Measurements from ENCODE around the gene OLFM4.

OLFM4 gene

DNA sequence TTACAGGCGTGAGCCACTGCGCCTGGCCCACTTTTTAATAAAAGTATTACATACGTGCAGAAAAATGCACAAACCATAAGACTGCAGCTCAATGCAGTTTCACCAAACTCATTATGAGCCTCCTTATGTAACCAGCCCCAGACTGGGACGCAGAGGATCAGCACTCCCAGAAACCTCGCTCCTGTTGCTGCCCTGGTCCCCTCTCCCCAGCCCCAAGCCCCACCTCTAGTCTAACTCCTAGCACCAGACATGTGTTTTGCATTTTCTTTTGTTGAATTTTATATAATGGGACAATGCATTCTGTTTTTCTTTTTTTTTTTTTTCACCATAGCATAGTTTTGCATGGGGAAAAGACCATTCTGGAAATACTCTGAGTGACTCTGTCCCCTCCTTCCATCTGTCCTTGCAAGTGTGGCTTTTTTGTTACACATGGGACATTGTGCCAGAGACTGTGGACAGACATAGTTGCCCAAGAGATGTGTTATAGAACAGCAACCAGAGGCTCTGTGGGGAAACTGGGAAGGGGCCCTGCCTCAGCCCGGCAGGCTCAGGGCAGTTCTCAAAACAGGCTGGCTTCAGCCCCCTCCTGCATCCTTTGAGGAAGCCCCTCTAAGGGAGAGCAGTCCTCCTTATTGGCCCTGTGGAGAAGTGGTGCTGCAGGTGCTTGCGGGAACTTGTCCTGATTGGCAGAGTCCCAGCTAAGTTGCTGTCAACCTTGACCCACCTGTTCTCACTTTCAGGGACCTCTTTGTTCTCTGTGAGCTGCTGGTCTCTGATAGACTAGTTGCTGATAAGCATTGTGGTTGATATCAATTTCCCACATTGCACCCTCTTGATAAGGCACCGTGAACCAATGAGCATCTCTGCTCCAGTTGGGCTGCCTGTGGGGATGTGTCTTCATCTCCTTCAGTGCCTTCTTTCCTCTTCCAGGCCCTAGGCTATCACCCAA, 13.8 kb upstream of the OLFM4 start:
- DNase-seq: no peak

GRCh38 chr13:53015971-53016370, 12.6 kb upstream of the OLFM4 start:
- DNase-seq: no peak

GRCh38 chr13:53017433-53017970, 11.1 kb upstream of the OLFM4 start:
- DNase-seq: no peak

GRCh38 chr13:53018690-53019647, 9.6 kb upstream of the OLFM4 start:
- DNase-seq: no peak

DNA sequence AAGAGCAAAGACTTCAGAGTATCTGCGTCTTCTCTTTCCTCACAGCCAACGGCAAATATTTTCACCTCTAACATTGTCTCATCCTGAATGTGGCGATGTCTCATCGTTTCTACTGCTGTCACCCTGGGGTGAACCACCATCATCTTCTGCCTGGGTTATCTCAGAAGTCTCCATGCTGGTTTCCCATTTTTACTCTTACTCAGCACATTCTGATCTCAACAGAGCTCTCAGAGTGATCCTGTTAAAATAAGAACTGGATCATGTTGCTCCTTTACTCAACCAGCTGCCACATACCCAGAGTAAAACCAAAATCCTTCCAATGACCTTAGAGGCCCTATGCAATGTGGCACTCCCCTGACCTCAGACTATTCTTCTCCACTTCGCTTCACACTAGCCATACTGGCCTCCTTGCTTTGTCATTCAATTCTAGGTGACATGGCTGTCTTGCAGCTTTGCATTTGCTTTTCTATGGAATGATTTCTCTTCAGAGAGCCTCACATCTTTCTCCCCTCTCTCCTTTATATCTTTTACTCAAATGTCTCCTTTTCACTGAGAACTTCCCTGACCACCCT, 7.8 kb upstream of the OLFM4 start:
- DNase-seq: no peak

- no peak for DNase-seq
Measured at GRCh38 chr13:53023246-53023645, 5.4 kb upstream of the OLFM4 start.

DNA sequence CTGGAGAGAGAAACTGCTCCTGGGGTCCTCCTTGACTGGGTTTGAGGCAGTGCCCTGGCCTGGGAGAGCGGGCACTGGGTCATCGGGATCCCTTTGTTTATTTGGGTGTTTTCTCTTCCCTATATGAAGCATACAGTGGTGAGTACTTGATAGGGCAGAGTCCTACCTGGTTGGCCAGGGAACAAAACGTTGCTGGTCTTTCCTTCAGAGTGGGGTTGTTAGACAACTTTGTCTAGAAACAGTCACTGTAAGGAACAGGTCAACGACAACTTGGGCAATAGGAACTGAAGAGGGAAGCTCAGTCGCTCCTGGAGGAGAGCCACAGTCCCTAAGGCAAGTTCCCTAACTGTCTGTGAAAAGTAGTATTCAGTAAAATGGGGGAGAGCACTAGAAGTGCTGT, 550 bp upstream of the OLFM4 start:
- no peak for DNase-seq

GRCh38 chr13:53032849-53033248, 4.2 kb downstream of the OLFM4 start:
- DNase-seq: no peak

GRCh38 chr13:53038993-53039392, 10.4 kb downstream of the OLFM4 start:
- no peak for DNase-seq

GRCh38 chr13:53041968-53042516, 13.4 kb downstream of the OLFM4 start:
- DNase-seq: no peak

DNA sequence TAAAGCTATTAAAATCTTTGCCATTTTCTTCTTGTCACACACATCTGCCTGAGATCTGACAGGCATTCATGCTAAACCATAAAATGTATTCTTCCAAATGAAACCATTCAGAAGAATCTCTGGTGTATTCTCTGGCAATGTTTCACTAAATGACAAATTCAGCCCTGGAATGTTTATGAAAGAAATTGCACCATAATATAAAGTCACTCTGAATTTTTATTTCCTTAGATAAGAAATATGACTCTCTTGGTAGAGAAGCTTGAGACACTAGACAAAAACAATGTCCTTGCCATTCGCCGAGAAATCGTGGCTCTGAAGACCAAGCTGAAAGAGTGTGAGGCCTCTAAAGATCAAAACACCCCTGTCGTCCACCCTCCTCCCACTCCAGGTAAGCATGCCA, 14.3 kb downstream of the OLFM4 start:
- DNase-seq: no peak

GRCh38 chr13:53043398-53043797, 14.8 kb downstream of the OLFM4 start:
- no peak for DNase-seq

DNA sequence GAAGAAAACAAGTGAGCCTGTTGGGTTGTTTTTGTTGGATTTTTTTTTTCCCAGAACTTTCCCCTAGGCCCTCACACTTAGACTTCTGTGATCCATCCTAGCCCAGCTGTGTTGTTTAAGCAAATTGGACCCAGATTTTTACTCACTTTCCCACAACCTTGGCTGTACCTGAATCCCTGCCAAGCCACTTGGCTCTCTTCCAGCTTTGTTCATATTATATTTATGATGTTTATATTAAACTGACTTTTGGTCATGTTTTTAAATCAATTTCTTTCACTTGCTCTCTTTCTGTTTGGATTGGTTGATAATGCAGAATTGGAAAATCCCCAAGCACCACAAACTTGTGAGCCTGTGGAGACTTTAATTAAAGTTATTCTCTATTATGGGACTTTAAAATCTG, 16.6 kb downstream of the OLFM4 start:
- DNase-seq: no peak

DNA sequence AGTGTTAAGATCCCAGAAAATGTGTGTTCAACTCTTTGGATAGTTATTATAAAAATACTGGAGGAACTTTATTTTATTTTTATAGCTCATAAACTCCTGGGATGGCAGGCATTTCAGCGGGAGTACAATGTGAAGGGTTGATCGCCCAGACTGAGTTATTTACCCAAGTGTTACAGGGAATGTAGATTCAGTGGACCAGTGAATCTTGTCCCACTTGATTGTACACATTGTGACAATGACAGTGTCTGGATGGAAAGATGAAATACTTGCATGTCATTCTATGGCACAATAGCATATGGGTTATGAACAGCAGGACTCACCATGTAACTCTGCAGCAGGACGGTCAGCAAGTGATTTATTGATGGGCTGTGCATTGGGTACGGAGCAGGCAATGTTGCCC, 20.3 kb downstream of the OLFM4 start:
- no peak for DNase-seq

- DNase-seq: no peak
Measured at GRCh38 chr13:53050151-53050550, 21.5 kb downstream of the OLFM4 start.

GRCh38 chr13:53052675-53053074, 24.1 kb downstream of the OLFM4 start:
- no peak for DNase-seq

GRCh38 chr13:53054569-53054968, 26.0 kb downstream of the OLFM4 start:
- DNase-seq: no peak

- no peak for DNase-seq
Measured at GRCh38 chr13:53058065-53058679, 29.6 kb downstream of the OLFM4 start.

DNA sequence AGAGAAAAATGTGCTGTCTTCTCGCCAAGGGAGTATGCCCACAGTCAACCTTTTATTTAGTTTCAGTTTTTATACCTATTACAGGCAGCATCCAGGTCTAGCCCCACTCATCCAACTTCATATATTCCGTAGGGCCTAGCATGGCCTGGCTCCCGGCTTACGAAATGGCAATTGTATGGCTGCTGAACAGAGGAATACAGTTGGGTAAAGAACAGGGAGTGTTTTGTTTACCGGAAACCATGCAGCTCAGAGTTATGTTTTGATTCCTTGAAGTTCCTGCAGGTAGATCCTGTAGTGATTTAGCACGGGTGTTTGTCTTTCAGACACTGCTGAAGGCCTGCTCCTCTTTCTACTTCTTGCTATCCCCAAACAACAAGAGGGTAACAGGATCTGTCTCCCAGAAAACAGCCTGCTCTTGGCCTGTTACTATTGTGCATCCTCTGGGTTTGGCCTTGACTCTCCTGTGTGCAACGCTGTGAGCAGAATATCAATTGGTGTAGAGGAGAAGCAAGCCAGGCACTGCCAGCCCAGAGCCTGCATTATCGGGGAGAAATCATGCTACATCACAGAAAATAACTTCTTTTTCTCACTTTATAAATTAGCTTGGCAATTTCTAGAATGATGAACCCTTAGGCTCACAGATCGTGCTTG, 32.4 kb downstream of the OLFM4 start:
- DNase-seq: no peak

DNA sequence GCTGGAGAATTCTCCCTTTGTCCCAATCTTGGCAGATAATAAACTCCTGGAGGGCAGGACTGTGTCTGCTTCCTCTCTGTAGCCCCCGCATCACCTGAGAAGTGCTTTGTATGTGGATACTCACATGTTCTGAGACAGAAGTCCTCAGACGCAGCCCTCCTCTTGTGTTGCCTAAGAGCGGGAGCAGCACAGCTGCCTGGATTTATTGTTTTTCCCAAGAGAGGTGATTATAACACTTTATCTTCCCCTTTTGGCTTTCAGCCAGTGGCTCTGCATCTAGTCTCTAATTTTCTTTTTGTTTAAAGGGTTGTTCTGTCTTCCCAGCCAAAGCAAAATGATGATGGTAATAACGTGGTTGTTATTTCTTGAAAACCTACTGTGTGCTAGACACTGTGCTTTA, 36.1 kb downstream of the OLFM4 start:
- no peak for DNase-seq

DNA sequence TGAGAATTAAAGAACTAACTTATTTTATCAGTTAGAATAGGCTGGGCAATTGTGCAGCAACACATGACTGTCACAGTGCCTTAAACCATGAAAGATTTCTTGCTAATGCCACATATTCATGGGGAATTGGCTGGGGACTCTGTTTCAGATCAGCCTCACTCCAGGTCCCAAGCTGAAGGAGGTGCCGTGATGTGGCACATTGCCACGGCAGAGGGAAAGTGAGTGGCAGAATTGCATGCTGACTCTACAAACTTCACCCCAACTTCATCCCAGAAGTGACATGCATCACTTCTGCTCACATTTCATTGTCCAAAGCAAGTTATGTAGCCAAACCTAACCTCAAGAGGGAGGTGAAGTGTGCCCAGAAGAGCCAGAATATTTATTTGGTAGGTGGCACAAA, 37.8 kb downstream of the OLFM4 start:
- DNase-seq: no peak
